HL-60 (cell line): Measurements from ENCODE around the gene KNCN.
A peak's percentile ranks its signal among the peaks of the same experiment; 100 is the strongest.

Experiments
- DNase-seq, 2 experiments: peaks; one replicate each; pipeline ENCODE4 v3.0.0-alpha.2; 2010 to 2020; ENCODE audit warnings: low read depth in 1 of 2, low spot score in 1 of 2
- H3K27ac ChIP-seq: fragments of 250-450 bp; sonication (Bioruptor Pico); replicated peaks from 2 replicates; pipeline ENCODE4 v1.5.1; 2020; ENCODE audit warnings: mild to moderate bottlenecking, moderate library complexity
- H3K27me3 ChIP-seq: fragments of 250-450 bp; sonication (Bioruptor Pico); 2 replicates; pipeline ENCODE4 v1.5.1; 2021; ENCODE audit warnings: mild to moderate bottlenecking, moderate library complexity; ENCODE audit not compliant: insufficient read depth, poor library complexity, severe bottlenecking
- H3K4me3 ChIP-seq: replicated peaks from 2 replicates; pipeline ENCODE4 v1.5.1; 2011; ENCODE audit warnings: mild to moderate bottlenecking, control low read depth, low read length; ENCODE audit not compliant: insufficient read depth
- CTCF ChIP-seq: IDR thresholded peaks from one replicate; pipeline ENCODE4 v1.5.1; 2011; ENCODE audit warnings: low read length, control low read depth, inconsistent platforms; ENCODE audit not compliant: insufficient read depth
- GABPA ChIP-seq: IDR thresholded peaks from 2 replicates; pipeline ENCODE4 v1.6.1; 2012; ENCODE audit warnings: low read depth
- POLR2AphosphoS5 ChIP-seq: IDR thresholded peaks from 2 replicates; pipeline ENCODE4 v1.6.1; 2012; ENCODE audit warnings: low read depth
- SPI1 ChIP-seq: IDR thresholded peaks from 2 replicates; pipeline ENCODE4 v1.6.1; 2012; ENCODE audit warnings: low read depth, mild to moderate bottlenecking, borderline replicate concordance
- TF ChIP-seq, protein P1 (sequence below): IDR thresholded peaks from 2 replicates; pipeline ENCODE4 v1.6.1; 2012; ENCODE audit warnings: low read depth; ENCODE audit not compliant: insufficient replicate concordance

Gene KNCN

DNA sequence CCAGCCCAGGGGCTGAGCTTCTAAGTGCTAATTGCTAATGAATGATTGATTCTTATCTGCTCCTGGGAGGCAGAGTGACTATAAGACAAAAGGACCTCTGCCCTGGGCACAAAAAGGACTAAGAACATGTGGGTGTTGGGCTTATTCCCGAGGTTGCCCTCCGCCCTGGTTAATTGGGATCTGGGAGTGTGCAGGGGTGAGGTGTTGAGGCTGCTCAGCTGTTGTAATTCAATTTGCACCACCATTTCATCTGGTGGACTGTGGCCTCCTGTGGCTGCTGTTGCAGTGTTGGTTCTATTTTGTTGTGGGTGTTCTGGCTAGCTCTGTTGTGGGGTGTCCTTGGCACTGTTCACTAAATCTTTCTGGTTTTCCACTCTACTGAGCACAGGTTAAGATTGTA is 13.3 kb downstream of the KNCN start:
- Histone ChIP-seq H3K4me3 (no peak overlapping the region), H3K27me3 (peaks cover 32% of the 10 kb centered on the region), H3K27ac (no peak overlapping the region)
- no peak for TF ChIP-seq POLR2AphosphoS5
- no peak for TF ChIP-seq SPI1
- no peak for TF ChIP-seq CTCF
- TF ChIP-seq, protein P1, sequence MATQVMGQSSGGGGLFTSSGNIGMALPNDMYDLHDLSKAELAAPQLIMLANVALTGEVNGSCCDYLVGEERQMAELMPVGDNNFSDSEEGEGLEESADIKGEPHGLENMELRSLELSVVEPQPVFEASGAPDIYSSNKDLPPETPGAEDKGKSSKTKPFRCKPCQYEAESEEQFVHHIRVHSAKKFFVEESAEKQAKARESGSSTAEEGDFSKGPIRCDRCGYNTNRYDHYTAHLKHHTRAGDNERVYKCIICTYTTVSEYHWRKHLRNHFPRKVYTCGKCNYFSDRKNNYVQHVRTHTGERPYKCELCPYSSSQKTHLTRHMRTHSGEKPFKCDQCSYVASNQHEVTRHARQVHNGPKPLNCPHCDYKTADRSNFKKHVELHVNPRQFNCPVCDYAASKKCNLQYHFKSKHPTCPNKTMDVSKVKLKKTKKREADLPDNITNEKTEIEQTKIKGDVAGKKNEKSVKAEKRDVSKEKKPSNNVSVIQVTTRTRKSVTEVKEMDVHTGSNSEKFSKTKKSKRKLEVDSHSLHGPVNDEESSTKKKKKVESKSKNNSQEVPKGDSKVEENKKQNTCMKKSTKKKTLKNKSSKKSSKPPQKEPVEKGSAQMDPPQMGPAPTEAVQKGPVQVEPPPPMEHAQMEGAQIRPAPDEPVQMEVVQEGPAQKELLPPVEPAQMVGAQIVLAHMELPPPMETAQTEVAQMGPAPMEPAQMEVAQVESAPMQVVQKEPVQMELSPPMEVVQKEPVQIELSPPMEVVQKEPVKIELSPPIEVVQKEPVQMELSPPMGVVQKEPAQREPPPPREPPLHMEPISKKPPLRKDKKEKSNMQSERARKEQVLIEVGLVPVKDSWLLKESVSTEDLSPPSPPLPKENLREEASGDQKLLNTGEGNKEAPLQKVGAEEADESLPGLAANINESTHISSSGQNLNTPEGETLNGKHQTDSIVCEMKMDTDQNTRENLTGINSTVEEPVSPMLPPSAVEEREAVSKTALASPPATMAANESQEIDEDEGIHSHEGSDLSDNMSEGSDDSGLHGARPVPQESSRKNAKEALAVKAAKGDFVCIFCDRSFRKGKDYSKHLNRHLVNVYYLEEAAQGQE = no peak
- TF ChIP-seq GABPA = no peak
- no peak for DNase-seq

GRCh38 chr1:46537651-46538050 is 13.8 kb downstream of the KNCN start:
- H3K27ac ChIP-seq = no peak overlapping the region
- peaks cover 28% of the 10 kb centered on the region for H3K27me3 ChIP-seq
- DNase-seq = no peak
- no peak overlapping the region for H3K4me3 ChIP-seq
- TF ChIP-seq POLR2AphosphoS5 = no peak
- TF ChIP-seq, protein P1 = no peak
- TF ChIP-seq GABPA = no peak

GRCh38 chr1:46536527-46536926 is 14.9 kb downstream of the KNCN start:
- DNase-seq = no peak
- TF ChIP-seq SPI1 (no peak), CTCF (no peak), POLR2AphosphoS5 (no peak), GABPA (no peak)
- TF ChIP-seq, protein P1 = no peak
- H3K27ac ChIP-seq = no peak overlapping the region
- no peak overlapping the region for H3K4me3 ChIP-seq
- H3K27me3 ChIP-seq = peaks cover 31% of the 10 kb centered on the region

GRCh38 chr1:46535063-46535462 is 16.4 kb downstream of the KNCN start:
- Histone ChIP-seq H3K27ac (no peak overlapping the region), H3K27me3 (peaks cover 31% of the 10 kb centered on the region), H3K4me3 (no peak overlapping the region)
- peak; percentile 74 for TF ChIP-seq CTCF
- TF ChIP-seq SPI1 = no peak
- peak in 1 of 2 experiments; percentile 51 for DNase-seq
